HepG2 (cell line): ENCODE measurements around the gene ITGB5.

ENCODE experiments used
- EP300 ChIP-seq, 3 experiments: sonication (generic) in 1 of 3; formaldehyde crosslinking in 1 of 3; IDR thresholded peaks; 2 replicates each; pipeline versions ENCODE4 v1.5.1 to v1.6.1; 2011 to 2020; ENCODE audit warnings: low read depth in 2 of 3, low read length in 2 of 3, borderline replicate concordance in 1 of 3, improper control_type of control experiment in 1 of 3, mild to moderate bottlenecking in 1 of 3, missing genetic modification reagents in 1 of 3, moderate library complexity in 1 of 3
- MTA3 ChIP-seq: sonication (generic); formaldehyde crosslinking; IDR thresholded peaks from 2 replicates; pipeline ENCODE4 v1.4.0; 2020; ENCODE audit warnings: missing genetic modification reagents
- NR1H2 ChIP-seq: sonication (generic); formaldehyde crosslinking; IDR thresholded peaks from 2 replicates; pipeline ENCODE4 v1.8.1; 2022; ENCODE audit warnings: low read depth, missing genetic modification reagents, borderline replicate concordance
- POLR2A ChIP-seq, 2 experiments: IDR thresholded peaks; 2 replicates each; pipeline ENCODE4 v1.6.1; 2011; ENCODE audit warnings: low read depth in 2 of 2, low read length in 2 of 2, mild to moderate bottlenecking in 1 of 2, moderate library complexity in 1 of 2; ENCODE audit not compliant: insufficient read depth in 1 of 2
- REPIN1 ChIP-seq: sonication (generic); formaldehyde crosslinking; IDR thresholded peaks from 2 replicates; pipeline ENCODE4 v1.8.0; 2022; ENCODE audit warnings: missing genetic modification reagents, low read depth, mild to moderate bottlenecking, borderline replicate concordance
- SMARCC2 ChIP-seq: fragments of 450-650 bp; IDR thresholded peaks from 2 replicates; pipeline ENCODE4 v1.6.1; 2017; ENCODE audit warnings: antibody characterized with exemption, mild to moderate bottlenecking
- STAT5B ChIP-seq: sonication (generic); formaldehyde crosslinking; IDR thresholded peaks from 2 replicates; pipeline ENCODE4 v1.4.0; 2020; ENCODE audit warnings: missing genetic modification reagents
- TF ChIP-seq, protein P1 (sequence below), 2 experiments: sonication (generic) in 1 of 2; formaldehyde crosslinking in 1 of 2; IDR thresholded peaks; 2 replicates each; pipeline versions ENCODE4 v1.4.0 to v1.6.1; 2018 to 2020; ENCODE audit warnings: missing genetic modification reagents in 2 of 2, borderline replicate concordance in 1 of 2, low read depth in 1 of 2, mild to moderate bottlenecking in 1 of 2, missing biosample characterization in 1 of 2
- TF ChIP-seq, protein P2 (sequence below), 2 experiments: IDR thresholded peaks; 2 replicates each; pipeline ENCODE4 v1.6.1; 2011 to 2012; ENCODE audit warnings: low read length in 2 of 2, borderline replicate concordance in 1 of 2, low read depth in 1 of 2, mild to moderate bottlenecking in 1 of 2, moderate library complexity in 1 of 2
- TF ChIP-seq, protein P3 (sequence below): sonication (generic); formaldehyde crosslinking; IDR thresholded peaks from 2 replicates; pipeline ENCODE4 v1.4.0; 2020; ENCODE audit warnings: mild to moderate bottlenecking, missing genetic modification reagents

DNA sequence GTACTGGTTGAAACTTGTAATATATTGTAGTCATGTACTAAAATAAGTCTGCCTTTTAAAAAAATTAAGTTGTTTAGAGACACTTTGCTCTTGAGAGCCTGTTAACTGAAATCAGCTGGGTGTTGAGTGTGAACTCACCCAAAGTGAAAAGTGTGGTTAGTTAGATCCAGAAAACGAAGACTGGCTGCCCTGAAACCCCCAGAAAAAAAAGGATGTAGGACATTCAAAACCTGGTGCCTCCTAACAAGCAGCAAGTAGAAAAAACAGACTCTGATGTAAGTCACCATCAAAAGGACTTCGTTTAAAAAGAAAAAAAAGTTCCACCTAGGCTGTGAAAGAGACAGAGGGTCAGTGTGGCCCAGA lies 116.1 kb downstream of the ITGB5 start:
- TF ChIP-seq POLR2A (IDR thresholded peaks at IDR 0.05; ENCODE audit: insufficient read depth in 1 of 2, low read depth in 2 of 2, low read length in 2 of 2) (no peak), NR1H2 (no peak), MTA3 (CRISPR knock-in tag) (no peak), SMARCC2 (no peak), EP300 (IDR thresholded peaks at IDR 0.05; ENCODE audit: low read depth in 2 of 2, low read length in 2 of 2) (no peak), EP300 (CRISPR knock-in tag; IDR thresholded peaks at IDR 0.05; ENCODE audit: borderline replicate concordance) (no peak), STAT5B (CRISPR knock-in tag) (no peak), REPIN1 (CRISPR knock-in tag) (no peak)
- TF ChIP-seq, protein P1, sequence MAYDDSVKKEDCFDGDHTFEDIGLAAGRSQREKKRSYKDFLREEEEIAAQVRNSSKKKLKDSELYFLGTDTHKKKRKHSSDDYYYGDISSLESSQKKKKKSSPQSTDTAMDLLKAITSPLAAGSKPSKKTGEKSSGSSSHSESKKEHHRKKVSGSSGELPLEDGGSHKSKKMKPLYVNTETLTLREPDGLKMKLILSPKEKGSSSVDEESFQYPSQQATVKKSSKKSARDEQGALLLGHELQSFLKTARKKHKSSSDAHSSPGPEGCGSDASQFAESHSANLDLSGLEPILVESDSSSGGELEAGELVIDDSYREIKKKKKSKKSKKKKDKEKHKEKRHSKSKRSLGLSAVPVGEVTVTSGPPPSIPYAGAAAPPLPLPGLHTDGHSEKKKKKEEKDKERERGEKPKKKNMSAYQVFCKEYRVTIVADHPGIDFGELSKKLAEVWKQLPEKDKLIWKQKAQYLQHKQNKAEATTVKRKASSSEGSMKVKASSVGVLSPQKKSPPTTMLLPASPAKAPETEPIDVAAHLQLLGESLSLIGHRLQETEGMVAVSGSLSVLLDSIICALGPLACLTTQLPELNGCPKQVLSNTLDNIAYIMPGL (CRISPR knock-in tag; IDR thresholded peaks at IDR 0.05; ENCODE audit: borderline replicate concordance in 1 of 2, low read depth in 1 of 2), result no peak
- TF ChIP-seq, protein P2, sequence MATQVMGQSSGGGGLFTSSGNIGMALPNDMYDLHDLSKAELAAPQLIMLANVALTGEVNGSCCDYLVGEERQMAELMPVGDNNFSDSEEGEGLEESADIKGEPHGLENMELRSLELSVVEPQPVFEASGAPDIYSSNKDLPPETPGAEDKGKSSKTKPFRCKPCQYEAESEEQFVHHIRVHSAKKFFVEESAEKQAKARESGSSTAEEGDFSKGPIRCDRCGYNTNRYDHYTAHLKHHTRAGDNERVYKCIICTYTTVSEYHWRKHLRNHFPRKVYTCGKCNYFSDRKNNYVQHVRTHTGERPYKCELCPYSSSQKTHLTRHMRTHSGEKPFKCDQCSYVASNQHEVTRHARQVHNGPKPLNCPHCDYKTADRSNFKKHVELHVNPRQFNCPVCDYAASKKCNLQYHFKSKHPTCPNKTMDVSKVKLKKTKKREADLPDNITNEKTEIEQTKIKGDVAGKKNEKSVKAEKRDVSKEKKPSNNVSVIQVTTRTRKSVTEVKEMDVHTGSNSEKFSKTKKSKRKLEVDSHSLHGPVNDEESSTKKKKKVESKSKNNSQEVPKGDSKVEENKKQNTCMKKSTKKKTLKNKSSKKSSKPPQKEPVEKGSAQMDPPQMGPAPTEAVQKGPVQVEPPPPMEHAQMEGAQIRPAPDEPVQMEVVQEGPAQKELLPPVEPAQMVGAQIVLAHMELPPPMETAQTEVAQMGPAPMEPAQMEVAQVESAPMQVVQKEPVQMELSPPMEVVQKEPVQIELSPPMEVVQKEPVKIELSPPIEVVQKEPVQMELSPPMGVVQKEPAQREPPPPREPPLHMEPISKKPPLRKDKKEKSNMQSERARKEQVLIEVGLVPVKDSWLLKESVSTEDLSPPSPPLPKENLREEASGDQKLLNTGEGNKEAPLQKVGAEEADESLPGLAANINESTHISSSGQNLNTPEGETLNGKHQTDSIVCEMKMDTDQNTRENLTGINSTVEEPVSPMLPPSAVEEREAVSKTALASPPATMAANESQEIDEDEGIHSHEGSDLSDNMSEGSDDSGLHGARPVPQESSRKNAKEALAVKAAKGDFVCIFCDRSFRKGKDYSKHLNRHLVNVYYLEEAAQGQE (IDR thresholded peaks at IDR 0.05; ENCODE audit: borderline replicate concordance in 1 of 2, low read depth in 1 of 2, low read length in 2 of 2), result no peak
- TF ChIP-seq, protein P3, sequence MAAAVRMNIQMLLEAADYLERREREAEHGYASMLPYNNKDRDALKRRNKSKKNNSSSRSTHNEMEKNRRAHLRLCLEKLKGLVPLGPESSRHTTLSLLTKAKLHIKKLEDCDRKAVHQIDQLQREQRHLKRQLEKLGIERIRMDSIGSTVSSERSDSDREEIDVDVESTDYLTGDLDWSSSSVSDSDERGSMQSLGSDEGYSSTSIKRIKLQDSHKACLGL (CRISPR knock-in tag), result no peak
